Lower leg skin (tissue), 4 donors: Measurements from ENCODE around the gene FAM124A. TPM values are rescaled to one million over a fixed set of nuclear protein-coding genes. Genes with fewer than 3 reads are reported as not detected.

Experiments
- DNase-seq, 2 donors: peaks; one replicate each; pipeline ENCODE4 v3.0.0-alpha.2; 2019; ENCODE audit warnings: low spot score in 2 of 2
- H3K4me3 ChIP-seq: fragments of 200-600 bp; sonication (generic); 2 replicates; pipeline ENCODE4 v1.5.1; 2017; ENCODE audit warnings: mild to moderate bottlenecking, low read depth; ENCODE audit not compliant: poor library complexity, severe bottlenecking
- POLR2A ChIP-seq, 2 donors: fragments of 450-650 bp; IDR thresholded peaks; one replicate each; pipeline ENCODE4 v1.6.1; 2016 to 2017; ENCODE audit warnings: antibody characterized with exemption in 2 of 2, mild to moderate bottlenecking in 1 of 2, moderate library complexity in 1 of 2
- WGBS, 2 donors: methylation state at CpG; one replicate each; pipeline ENCODE4 v1.1.5; 2018; 5-methylcytosine and 5-hydroxymethylcytosine counted together
- intact Hi-C: fragments of 100-400 bp; cut with DNase I; formaldehyde crosslinking; loops from one replicate; pipeline ENCODE4 v1.15.0; 2023; ENCODE audit warnings: low total_unique reads
- total RNA-seq, 4 donors: library from RNA; depleted of rRNA; stranded (reverse); fragments of >200 nt; gene quantifications; one replicate each; pipeline ENCODE4 v1.1.0, GENCODE V29; 2016
- TF ChIP-seq, protein P1 (sequence below), 3 donors: fragments of 450-650 bp; IDR thresholded peaks; one replicate each; pipeline ENCODE4 v1.5.1; 2016; ENCODE audit warnings: antibody characterized with exemption in 3 of 3, mild to moderate bottlenecking in 3 of 3, moderate library complexity in 2 of 3

The FAM124A gene
- total RNA-seq, 4 donors from 2014 or later, result 0.30 to 5.0 (median 2.1) TPM

GRCh38 chr13:51227404-51227803, 5.2 kb downstream of the FAM124A start:
- H3K4me3 ChIP-seq, result no peak overlapping the region
- DNase-seq, result no peak
- TF ChIP-seq, protein P1, sequence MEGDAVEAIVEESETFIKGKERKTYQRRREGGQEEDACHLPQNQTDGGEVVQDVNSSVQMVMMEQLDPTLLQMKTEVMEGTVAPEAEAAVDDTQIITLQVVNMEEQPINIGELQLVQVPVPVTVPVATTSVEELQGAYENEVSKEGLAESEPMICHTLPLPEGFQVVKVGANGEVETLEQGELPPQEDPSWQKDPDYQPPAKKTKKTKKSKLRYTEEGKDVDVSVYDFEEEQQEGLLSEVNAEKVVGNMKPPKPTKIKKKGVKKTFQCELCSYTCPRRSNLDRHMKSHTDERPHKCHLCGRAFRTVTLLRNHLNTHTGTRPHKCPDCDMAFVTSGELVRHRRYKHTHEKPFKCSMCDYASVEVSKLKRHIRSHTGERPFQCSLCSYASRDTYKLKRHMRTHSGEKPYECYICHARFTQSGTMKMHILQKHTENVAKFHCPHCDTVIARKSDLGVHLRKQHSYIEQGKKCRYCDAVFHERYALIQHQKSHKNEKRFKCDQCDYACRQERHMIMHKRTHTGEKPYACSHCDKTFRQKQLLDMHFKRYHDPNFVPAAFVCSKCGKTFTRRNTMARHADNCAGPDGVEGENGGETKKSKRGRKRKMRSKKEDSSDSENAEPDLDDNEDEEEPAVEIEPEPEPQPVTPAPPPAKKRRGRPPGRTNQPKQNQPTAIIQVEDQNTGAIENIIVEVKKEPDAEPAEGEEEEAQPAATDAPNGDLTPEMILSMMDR (IDR thresholded peaks at IDR 0.05), result no peak
- no peak for TF ChIP-seq POLR2A (IDR thresholded peaks at IDR 0.05)
- intact Hi-C loops, result no loop called here
- 70 to 89% methylated on average over 1 of the region's 1 CpG for WGBS, 2 donors

DNA sequence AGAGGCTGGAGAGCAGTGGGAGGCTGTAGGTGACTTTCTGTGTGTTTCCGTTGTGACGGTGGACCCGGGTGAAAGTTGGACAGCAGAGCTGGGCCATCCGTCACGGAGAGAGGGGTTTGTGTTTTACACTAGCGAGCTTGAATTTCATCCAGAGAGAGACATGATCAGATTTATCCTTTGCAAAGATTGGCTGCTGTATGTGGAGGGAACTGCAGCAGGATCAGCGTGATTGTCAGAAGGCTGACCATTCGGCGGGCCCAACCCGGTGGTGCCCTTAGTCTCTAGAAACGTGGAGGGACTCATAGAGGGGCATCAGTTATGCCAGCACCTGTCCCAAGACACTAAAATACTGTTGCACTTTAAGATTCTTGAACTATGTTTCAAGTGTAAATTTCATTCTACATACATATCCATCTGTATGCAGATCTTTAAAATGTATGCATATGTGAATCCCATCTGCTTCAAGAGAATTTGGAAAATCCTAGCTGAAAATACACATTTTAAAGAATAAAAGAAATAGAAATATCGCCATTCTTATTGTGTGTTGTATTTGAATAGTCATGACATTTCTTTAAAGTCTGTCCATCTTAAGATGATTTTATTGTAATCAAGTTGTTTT, 7.0 kb downstream of the FAM124A start:
- no peak for DNase-seq
- H3K4me3 ChIP-seq, result no peak overlapping the region
- intact Hi-C loops, result no loop called here
- TF ChIP-seq POLR2A (IDR thresholded peaks at IDR 0.05), result no peak
- TF ChIP-seq, protein P1 (IDR thresholded peaks at IDR 0.05), result no peak
- 90% methylated on average over 12 of the region's 12 CpGs for WGBS, 2 donors

DNA sequence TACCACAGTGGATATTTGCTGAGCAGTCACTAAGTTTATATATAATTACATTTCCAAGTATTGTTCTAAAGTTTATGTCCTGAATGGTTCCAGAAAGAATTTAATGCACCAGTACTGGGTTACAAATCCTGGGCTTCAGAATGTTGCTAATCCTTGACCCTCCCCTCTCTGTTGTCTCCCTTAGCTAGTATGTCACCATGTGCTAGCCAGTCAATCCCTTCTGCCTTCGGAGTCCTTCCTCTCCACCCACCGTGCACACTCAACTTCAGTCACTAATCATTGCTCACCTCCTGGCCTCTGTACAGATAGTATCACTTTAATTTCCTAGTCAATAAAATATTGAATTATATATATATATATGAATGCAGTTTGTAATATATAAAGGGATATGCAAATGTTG, 7.5 kb downstream of the FAM124A start:
- no peak overlapping the region for H3K4me3 ChIP-seq
- intact Hi-C loops, result no loop called here
- TF ChIP-seq POLR2A (IDR thresholded peaks at IDR 0.05), result no peak
- TF ChIP-seq, protein P1 (IDR thresholded peaks at IDR 0.05), result no peak
- WGBS, 2 donors, result 43 to 56% methylated on average over 2 of the region's 2 CpGs
- no peak for DNase-seq

GRCh38 chr13:51230477-51231105, 8.4 kb downstream of the FAM124A start:
- TF ChIP-seq POLR2A (IDR thresholded peaks at IDR 0.05), result no peak
- TF ChIP-seq, protein P1 (IDR thresholded peaks at IDR 0.05), result no peak
- peak in 1 of 2 donors; percentile 38 for DNase-seq
- WGBS, 2 donors, result 15 to 24% methylated on average over 8 of the region's 8 CpGs
- intact Hi-C loops, result no loop called here
- H3K4me3 ChIP-seq, result no peak overlapping the region

- no peak overlapping the region for H3K4me3 ChIP-seq
- intact Hi-C loops, result no loop called here
- WGBS, 2 donors, result 87% methylated on average over 2 of the region's 2 CpGs
- TF ChIP-seq, protein P1 (IDR thresholded peaks at IDR 0.05), result no peak
- no peak for TF ChIP-seq POLR2A (IDR thresholded peaks at IDR 0.05)
- no peak for DNase-seq
Observed at GRCh38 chr13:51231456-51231855, 9.3 kb downstream of the FAM124A start.

DNA sequence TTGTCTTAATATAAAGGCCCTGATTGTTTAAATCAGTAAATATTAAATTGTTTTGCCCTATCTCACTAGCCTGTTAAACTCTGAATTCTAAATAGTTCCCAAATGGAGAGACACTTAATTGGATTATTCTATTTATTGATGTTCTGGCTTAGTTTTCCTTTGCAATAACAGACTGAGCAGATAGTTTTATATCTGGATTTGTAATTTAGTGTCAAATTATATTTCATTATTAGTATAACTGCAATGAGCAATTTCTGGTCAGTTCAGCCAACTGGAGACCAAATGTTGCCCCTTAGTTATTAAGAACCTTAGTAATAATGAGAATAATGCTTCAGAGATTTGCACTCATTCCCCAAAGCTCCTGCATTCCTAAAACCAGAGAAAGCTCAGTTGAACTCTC, 10.1 kb downstream of the FAM124A start:
- H3K4me3 ChIP-seq, result no peak overlapping the region
- TF ChIP-seq, protein P1 (IDR thresholded peaks at IDR 0.05), result no peak
- no peak for TF ChIP-seq POLR2A (IDR thresholded peaks at IDR 0.05)
- intact Hi-C loops, result no loop called here
- DNase-seq, result no peak
